ENCODE data around the gene PTPRG. TPM values are rescaled to one million over a fixed set of nuclear protein-coding genes. Genes with fewer than 3 reads are reported as not detected.

Gene PTPRG
- total and polyA plus RNA-seq, 10 of the 15 experiments (the other 5 are each of a cell fraction or from before 2014, with no cell fraction given) = 0.29 to 20.7 (median 1.4) TPM

DNA sequence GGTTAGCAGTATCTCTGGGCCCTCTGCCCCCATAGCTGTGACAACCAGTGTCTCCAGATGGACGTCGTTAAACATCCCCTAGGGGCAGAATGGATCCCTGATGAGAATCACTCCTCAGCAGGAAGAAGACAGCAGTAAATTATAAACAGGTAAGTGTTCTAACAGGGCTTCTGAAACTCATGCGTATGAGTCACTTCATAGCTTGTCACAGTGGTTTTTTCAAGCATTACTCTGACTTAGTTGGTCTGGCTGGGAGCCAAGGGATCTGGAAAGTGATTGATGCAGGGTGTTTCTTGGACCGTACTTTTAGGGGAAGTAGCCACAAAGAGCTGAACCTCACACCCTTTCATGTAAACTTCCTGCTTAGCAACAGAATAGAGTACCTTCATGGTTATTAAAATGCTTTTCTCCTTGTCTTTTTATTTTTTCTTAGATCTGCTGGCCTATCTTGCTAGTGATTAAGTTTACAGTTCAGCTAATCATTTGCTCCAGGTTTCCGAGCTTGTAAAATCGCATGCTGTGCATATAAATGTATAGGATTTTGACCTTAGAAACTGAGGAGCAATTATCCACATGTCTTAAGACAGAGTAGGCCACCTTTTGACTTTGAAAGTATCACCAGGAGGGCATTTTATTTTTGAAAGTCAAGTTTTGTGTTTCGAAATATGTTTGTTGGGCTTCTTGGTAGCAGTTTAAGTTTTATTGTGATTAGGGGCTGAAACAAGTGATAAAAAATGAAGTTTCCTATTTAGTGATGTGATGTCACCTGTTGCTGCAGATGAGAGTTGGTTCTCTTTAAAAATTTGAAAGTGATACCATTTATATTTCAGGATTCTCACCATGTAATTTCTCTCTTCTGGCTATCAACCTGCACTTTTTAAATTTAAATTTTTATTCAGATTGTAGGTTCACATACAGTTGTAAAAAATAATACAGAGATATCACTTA lies 333.9 kb downstream of the PTPRG start (continued):
- TF ChIP-seq CHD4 (IDR thresholded peaks at IDR 0.05) = no peak
- TF ChIP-seq NR2C2 (IDR thresholded peaks at IDR 0.05; ENCODE audit: borderline replicate concordance, control insufficient read depth, insufficient read length, low read depth) = no peak
- peak; percentile 89 for TF ChIP-seq ZNF24 (IDR thresholded peaks at IDR 0.05)
- TF ChIP-seq FOXK2 (IDR thresholded peaks at IDR 0.05) = no peak
- TF ChIP-seq FOS (IDR thresholded peaks at IDR 0.05; ENCODE audit: borderline replicate concordance, extremely low read depth, insufficient read length) = no peak
- no peak for TF ChIP-seq TCF3 (IDR thresholded peaks at IDR 0.05; ENCODE audit: borderline replicate concordance, insufficient read depth, low read depth, low read length)
- TF ChIP-seq, protein P1, sequence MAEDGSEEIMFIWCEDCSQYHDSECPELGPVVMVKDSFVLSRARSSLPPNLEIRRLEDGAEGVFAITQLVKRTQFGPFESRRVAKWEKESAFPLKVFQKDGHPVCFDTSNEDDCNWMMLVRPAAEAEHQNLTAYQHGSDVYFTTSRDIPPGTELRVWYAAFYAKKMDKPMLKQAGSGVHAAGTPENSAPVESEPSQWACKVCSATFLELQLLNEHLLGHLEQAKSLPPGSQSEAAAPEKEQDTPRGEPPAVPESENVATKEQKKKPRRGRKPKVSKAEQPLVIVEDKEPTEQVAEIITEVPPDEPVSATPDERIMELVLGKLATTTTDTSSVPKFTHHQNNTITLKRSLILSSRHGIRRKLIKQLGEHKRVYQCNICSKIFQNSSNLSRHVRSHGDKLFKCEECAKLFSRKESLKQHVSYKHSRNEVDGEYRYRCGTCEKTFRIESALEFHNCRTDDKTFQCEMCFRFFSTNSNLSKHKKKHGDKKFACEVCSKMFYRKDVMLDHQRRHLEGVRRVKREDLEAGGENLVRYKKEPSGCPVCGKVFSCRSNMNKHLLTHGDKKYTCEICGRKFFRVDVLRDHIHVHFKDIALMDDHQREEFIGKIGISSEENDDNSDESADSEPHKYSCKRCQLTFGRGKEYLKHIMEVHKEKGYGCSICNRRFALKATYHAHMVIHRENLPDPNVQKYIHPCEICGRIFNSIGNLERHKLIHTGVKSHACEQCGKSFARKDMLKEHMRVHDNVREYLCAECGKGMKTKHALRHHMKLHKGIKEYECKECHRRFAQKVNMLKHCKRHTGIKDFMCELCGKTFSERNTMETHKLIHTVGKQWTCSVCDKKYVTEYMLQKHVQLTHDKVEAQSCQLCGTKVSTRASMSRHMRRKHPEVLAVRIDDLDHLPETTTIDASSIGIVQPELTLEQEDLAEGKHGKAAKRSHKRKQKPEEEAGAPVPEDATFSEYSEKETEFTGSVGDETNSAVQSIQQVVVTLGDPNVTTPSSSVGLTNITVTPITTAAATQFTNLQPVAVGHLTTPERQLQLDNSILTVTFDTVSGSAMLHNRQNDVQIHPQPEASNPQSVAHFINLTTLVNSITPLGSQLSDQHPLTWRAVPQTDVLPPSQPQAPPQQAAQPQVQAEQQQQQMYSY (CRISPR knock-in tag; IDR thresholded peaks at IDR 0.05) = no peak

DNA sequence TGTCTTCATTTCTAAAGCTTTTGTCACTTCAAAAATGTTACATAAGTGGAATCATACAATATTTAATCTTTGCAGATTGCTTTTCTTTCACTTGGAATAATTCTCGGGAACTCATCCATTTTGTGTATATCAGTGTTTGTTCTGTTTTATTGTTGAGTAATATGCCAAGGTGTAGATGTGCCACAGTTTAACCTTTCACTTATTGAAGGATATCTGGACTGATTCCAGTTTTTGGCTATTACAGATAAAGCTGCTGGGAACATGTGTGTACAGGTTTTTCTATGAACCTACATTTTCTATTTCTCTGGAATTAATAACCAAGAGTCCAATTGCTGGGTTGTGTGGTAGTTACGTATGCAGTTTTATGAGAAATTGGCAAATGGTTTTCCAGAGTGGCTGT lies 334.9 kb downstream of the PTPRG start:
- in situ Hi-C loops (cut with MboI) = no loop called here
- RAD21 ChIA-PET (ENCODE audit: unreplicated experiment) = interaction anchor here (1.1 to 2.9 kb wide), 4 partner anchors 41 to 331 kb away, joined by 3 to 26 read pairs (median 4); no protein-coding TSS in a partner anchor
- no peak overlapping the region for H3K4me2 ChIP-seq (ENCODE audit: control insufficient read depth, insufficient read depth)
- no peak overlapping the region for H2AFZ ChIP-seq (ENCODE audit: control insufficient read depth, low read depth, low read length)
- no peaks in the 10 kb centered on the region for H3K9me3 ChIP-seq (replicated peaks; ENCODE audit: control insufficient read depth, insufficient read depth, low read length)
- BruUV-seq (replicated peaks) = no TSS peak
- no peaks in the 10 kb centered on the region for H4K20me1 ChIP-seq (ENCODE audit: control insufficient read depth, insufficient read depth)
- no peaks in the 10 kb centered on the region for H3K27me3 ChIP-seq (replicated peaks in 1 of 2; ENCODE audit: control insufficient read depth in 2 of 2, insufficient read depth in 2 of 2, low read length in 1 of 2)
- SMC1A ChIA-PET (ENCODE audit: uncharacterized antibody, unreplicated experiment) = interaction anchor here (0.6 to 5.8 kb wide), 8 partner anchors 8 to 171 kb away, joined by 3 to 63 read pairs (median 6); no protein-coding TSS in a partner anchor
- no peak for DNase-seq (ENCODE audit: low read depth, low spot score)
- no peak overlapping the region for H3K27ac ChIP-seq (ENCODE audit: control insufficient read depth, insufficient read depth)
- no peak for FAIRE-seq
- H3K9ac ChIP-seq (ENCODE audit: control insufficient read depth, insufficient read depth, low read length) = no peak overlapping the region
- intact Hi-C loops (cut with micrococcal nuclease; ENCODE audit: unreplicated experiment) = no loop called here
- CTCF ChIA-PET = interaction anchor here (0.6 to 1.3 kb wide), 4 partner anchors 16 to 331 kb away, joined by 3 to 5 read pairs (median 4); no protein-coding TSS in a partner anchor
- H3K4me1 ChIP-seq (ENCODE audit: control insufficient read depth, insufficient read depth, low read length) = peaks cover 5% of the 10 kb centered on the region; the same call in 1 of the 2 replicates
- no peak for ATAC-seq
- H3K36me3 ChIP-seq (ENCODE audit: control insufficient read depth in 2 of 2, insufficient read depth in 2 of 2, low read length in 1 of 2) = no peaks in the 10 kb centered on the region
- no peak overlapping the region for H3K4me3 ChIP-seq
- POLR2A ChIA-PET = no interaction called here
- WGBS (ENCODE audit: insufficient coverage, insufficient replicate concordance, low lambda C conversion rate, missing lambda C conversion rate) = 53% methylated on average over 2 of the region's 2 CpGs
- no peaks in the 10 kb centered on the region for H3K79me2 ChIP-seq (ENCODE audit: control insufficient read depth, insufficient read depth, low read length)
- no peak for TF ChIP-seq SMAD1 (IDR thresholded peaks at IDR 0.05; ENCODE audit: low read depth, partially characterized antibody)
- TF ChIP-seq SREBF1 (IDR thresholded peaks at IDR 0.05; ENCODE audit: low read length) = no peak
- TF ChIP-seq CEBPB (IDR thresholded peaks at IDR 0.05; ENCODE audit: borderline replicate concordance in 1 of 2, low read depth in 2 of 2, low read length in 2 of 2) = no peak
- TF ChIP-seq SMC3 (IDR thresholded peaks at IDR 0.05; ENCODE audit: borderline replicate concordance, low read length) = no peak
- TF ChIP-seq ZBED1 (IDR thresholded peaks at IDR 0.05; ENCODE audit: borderline replicate concordance) = no peak
- TF ChIP-seq WRNIP1 (IDR thresholded peaks at IDR 0.05; ENCODE audit: borderline replicate concordance, low read depth, low read length) = no peak
- TF ChIP-seq, protein P2, sequence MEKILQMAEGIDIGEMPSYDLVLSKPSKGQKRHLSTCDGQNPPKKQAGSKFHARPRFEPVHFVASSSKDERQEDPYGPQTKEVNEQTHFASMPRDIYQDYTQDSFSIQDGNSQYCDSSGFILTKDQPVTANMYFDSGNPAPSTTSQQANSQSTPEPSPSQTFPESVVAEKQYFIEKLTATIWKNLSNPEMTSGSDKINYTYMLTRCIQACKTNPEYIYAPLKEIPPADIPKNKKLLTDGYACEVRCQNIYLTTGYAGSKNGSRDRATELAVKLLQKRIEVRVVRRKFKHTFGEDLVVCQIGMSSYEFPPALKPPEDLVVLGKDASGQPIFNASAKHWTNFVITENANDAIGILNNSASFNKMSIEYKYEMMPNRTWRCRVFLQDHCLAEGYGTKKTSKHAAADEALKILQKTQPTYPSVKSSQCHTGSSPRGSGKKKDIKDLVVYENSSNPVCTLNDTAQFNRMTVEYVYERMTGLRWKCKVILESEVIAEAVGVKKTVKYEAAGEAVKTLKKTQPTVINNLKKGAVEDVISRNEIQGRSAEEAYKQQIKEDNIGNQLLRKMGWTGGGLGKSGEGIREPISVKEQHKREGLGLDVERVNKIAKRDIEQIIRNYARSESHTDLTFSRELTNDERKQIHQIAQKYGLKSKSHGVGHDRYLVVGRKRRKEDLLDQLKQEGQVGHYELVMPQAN (conservative IDR thresholded peaks at IDR 0.05) = no peak
- no peak for TF ChIP-seq SIN3A (IDR thresholded peaks at IDR 0.05; ENCODE audit: low read depth, low read length)
